GM23338 (cell line): ENCODE data around the gene UBTD1. TPM values are rescaled to one million over a fixed set of nuclear protein-coding genes. Genes with fewer than 3 reads are reported as not detected.
"Not testable (repeated sequence)": the region's sequence is repeated elsewhere in the genome, so short reads cannot be mapped to it uniquely, and the experiment has no call there.

Experiments used
- ATAC-seq: fragments of 200-7000 bp; cut with Tn5 transposase; 3 replicates; pipeline ENCODE4 v1.9.1; 2020
- DNase-seq: peaks from one replicate; pipeline ENCODE4 v3.0.0-alpha.2; 2015; ENCODE audit warnings: low spot score
- H2AFZ ChIP-seq: fragments of 200-600 bp; sonication (generic); 2 replicates; pipeline ENCODE4 v1.8.0; 2016; ENCODE audit warnings: antibody characterized with exemption, mild to moderate bottlenecking, moderate library complexity
- H3F3A ChIP-seq: fragments of 200-600 bp; sonication (generic); replicated peaks from 2 replicates; pipeline ENCODE4 v1.8.0; 2017; ENCODE audit warnings: antibody characterized with exemption, mixed run types, low read depth
- H3K27ac ChIP-seq: fragments of 200-600 bp; sonication (generic); 2 replicates; pipeline ENCODE4 v1.6.1; 2016; ENCODE audit warnings: low read depth
- H3K27me3 ChIP-seq: fragments of 200-600 bp; sonication (generic); 2 replicates; pipeline ENCODE4 v1.8.0; 2016; ENCODE audit warnings: mild to moderate bottlenecking, mixed run types, moderate library complexity; ENCODE audit not compliant: insufficient read depth
- H3K36me3 ChIP-seq: fragments of 200-600 bp; sonication (generic); 2 replicates; pipeline ENCODE4 v1.8.0; 2016; ENCODE audit warnings: mild to moderate bottlenecking; ENCODE audit not compliant: insufficient read depth
- H3K4me1 ChIP-seq: fragments of 200-600 bp; sonication (generic); 2 replicates; pipeline ENCODE4 v1.8.0; 2016; ENCODE audit warnings: mild to moderate bottlenecking, moderate library complexity; ENCODE audit not compliant: insufficient read depth
- H3K4me2 ChIP-seq: fragments of 200-600 bp; sonication (generic); 2 replicates; pipeline ENCODE4 v1.7.1; 2017; ENCODE audit warnings: mixed run types
- H3K4me3 ChIP-seq: fragments of 200-600 bp; sonication (generic); 2 replicates; pipeline ENCODE4 v1.6.1; 2016; ENCODE audit warnings: mixed run types
- H3K79me2 ChIP-seq: fragments of 200-600 bp; sonication (generic); replicated peaks from 2 replicates; pipeline ENCODE4 v1.8.0; 2017; ENCODE audit warnings: mild to moderate bottlenecking; ENCODE audit not compliant: insufficient read depth
- H3K9me2 ChIP-seq: fragments of 200-600 bp; sonication (generic); 2 replicates; pipeline ENCODE4 v1.8.0; 2017; ENCODE audit not compliant: insufficient read depth
- H4K20me1 ChIP-seq: fragments of 200-600 bp; sonication (generic); replicated peaks from 2 replicates; pipeline ENCODE4 v1.8.0; 2017; ENCODE audit warnings: mild to moderate bottlenecking; ENCODE audit not compliant: insufficient read depth
- H3K27ac Mint-ChIP-seq: 2 replicates; pipeline ENCODE4 v1.8.0; 2020; ENCODE audit warnings: inconsistent platforms, mild to moderate bottlenecking, moderate library complexity, mixed read lengths
- H3K27me3 Mint-ChIP-seq: 3 replicates; pipeline ENCODE4 v1.8.0; 2022; ENCODE audit warnings: low read depth, mild to moderate bottlenecking, moderate library complexity, mixed read lengths, inconsistent platforms; ENCODE audit not compliant: insufficient read depth, poor library complexity
- H3K36me3 Mint-ChIP-seq: 3 replicates; pipeline ENCODE4 v1.8.0; 2021; ENCODE audit warnings: low read depth, mild to moderate bottlenecking, inconsistent platforms, moderate library complexity, mixed read lengths
- H3K4me1 Mint-ChIP-seq: 3 replicates; pipeline ENCODE4 v1.8.0; 2020; ENCODE audit warnings: mild to moderate bottlenecking, inconsistent platforms, mixed read lengths
- H3K4me3 Mint-ChIP-seq: 3 replicates; pipeline ENCODE4 v1.8.0; 2021; ENCODE audit warnings: moderate library complexity, mild to moderate bottlenecking, inconsistent platforms, mixed read lengths
- H3K9me3 Mint-ChIP-seq: 3 replicates; pipeline ENCODE4 v1.8.0; 2020; ENCODE audit warnings: moderate library complexity, mild to moderate bottlenecking, inconsistent platforms, mixed read lengths
- CREB1 ChIP-seq: fragments of 250-450 bp; sonication (Bioruptor Pico); IDR thresholded peaks from 2 replicates; pipeline ENCODE4 v1.5.0; 2020; ENCODE audit warnings: low read depth, mild to moderate bottlenecking, moderate library complexity
- ZNF331 ChIP-seq: fragments of 250-450 bp; sonication (Bioruptor Pico); IDR thresholded peaks from 2 replicates; pipeline ENCODE4 v1.5.0; 2020; ENCODE audit warnings: low read depth, mild to moderate bottlenecking, moderate library complexity
- polyA plus RNA-seq: library from polyadenylated mRNA; unstranded; fragments of >200 nt; fragmentation: Nextera tagmentation; extraction: Ambion mirVana; gene quantifications from 2 replicates; pipeline ENCODE4 v1.2.1, GENCODE V29; 2016
- total RNA-seq: library from RNA; depleted of rRNA; stranded (reverse); fragments of >200 nt; shearing (Covaris generic); gene quantifications from 2 replicates; pipeline ENCODE4 v1.2.3, GENCODE V29; 2014
- TF ChIP-seq, protein P1 (sequence below), 2 experiments: fragments of 200-600 bp in 1 of 2; sonication (generic) in 1 of 2; conservative IDR thresholded peaks; 2 replicates each; pipeline versions ENCODE4 v1.5.1 to v1.6.1; 2016 to 2017; ENCODE audit warnings: antibody characterized with exemption in 2 of 2, low read depth in 2 of 2, mild to moderate bottlenecking in 2 of 2, moderate library complexity in 1 of 2
- TF ChIP-seq, protein P2 (sequence below): IDR thresholded peaks from one replicate; pipeline ENCODE4 v1.6.1; 2018; ENCODE audit warnings: antibody characterized with exemption; ENCODE audit not compliant: unreplicated experiment

UBTD1 gene
- total and polyA plus RNA-seq, 2 experiments from 2014 or later: 17.3 to 29.0 TPM

DNA sequence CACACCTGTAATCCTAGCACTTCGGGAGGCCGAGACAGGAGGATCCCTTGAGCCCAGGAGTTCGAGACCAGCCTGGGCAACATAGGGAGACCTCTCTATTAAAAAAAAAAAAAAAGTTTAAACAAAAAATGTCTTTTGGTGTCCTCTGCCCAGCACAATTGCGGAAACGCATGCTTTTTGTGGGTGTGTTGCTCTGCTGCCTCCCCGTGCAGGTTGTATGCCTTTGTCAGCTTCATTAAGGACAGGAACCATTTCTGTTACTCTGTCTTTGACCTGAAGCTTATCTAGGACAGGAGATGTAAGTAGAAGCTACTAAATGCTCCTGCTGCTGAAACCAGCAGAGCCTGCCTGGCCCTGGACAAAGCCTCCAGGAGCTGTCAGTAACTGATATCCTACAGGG, 52.5 kb downstream of the UBTD1 start:
- TF ChIP-seq ZNF331 (CRISPR knock-in tag): no peak
- Mint-ChIP-seq H3K9me3 (peaks cover 14% of the 10 kb centered on the region), H3K36me3 (peaks cover 10% of the 10 kb centered on the region; the same call in 2 of the 3 replicates), H3K27ac (no peak overlapping the region), H3K4me3 (no peak overlapping the region), H3K4me1 (peaks cover 30% of the 10 kb centered on the region), H3K27me3 (peaks cover 8% of the 10 kb centered on the region)
- H3K27me3 ChIP-seq: no peaks in the 10 kb centered on the region
- ATAC-seq: no peak
- 0 out of 2 replicates have a peak, but pooled peaks cover 6% of the 10 kb centered on the region for H3F3A ChIP-seq
- H3K27ac ChIP-seq: peak overlapping the region; percentile 87; the same call in 1 of the 2 replicates
- H2AFZ ChIP-seq: no peak overlapping the region
- no peaks in the 10 kb centered on the region for H4K20me1 ChIP-seq
- no peak for DNase-seq
- no peaks in the 10 kb centered on the region for H3K9me2 ChIP-seq
- no peak overlapping the region for H3K4me2 ChIP-seq
- H3K4me1 ChIP-seq: peaks cover 24% of the 10 kb centered on the region
- peaks cover 2% of the 10 kb centered on the region for H3K79me2 ChIP-seq
- H3K36me3 ChIP-seq: no peaks in the 10 kb centered on the region
- no peak overlapping the region for H3K4me3 ChIP-seq

GRCh38 chr10:97553575-97554031, 54.9 kb downstream of the UBTD1 start:
- H4K20me1 ChIP-seq: no peaks in the 10 kb centered on the region
- H3K4me2 ChIP-seq: peak overlapping the region; percentile 76
- TF ChIP-seq CREB1: peak; percentile 70
- TF ChIP-seq, protein P1, sequence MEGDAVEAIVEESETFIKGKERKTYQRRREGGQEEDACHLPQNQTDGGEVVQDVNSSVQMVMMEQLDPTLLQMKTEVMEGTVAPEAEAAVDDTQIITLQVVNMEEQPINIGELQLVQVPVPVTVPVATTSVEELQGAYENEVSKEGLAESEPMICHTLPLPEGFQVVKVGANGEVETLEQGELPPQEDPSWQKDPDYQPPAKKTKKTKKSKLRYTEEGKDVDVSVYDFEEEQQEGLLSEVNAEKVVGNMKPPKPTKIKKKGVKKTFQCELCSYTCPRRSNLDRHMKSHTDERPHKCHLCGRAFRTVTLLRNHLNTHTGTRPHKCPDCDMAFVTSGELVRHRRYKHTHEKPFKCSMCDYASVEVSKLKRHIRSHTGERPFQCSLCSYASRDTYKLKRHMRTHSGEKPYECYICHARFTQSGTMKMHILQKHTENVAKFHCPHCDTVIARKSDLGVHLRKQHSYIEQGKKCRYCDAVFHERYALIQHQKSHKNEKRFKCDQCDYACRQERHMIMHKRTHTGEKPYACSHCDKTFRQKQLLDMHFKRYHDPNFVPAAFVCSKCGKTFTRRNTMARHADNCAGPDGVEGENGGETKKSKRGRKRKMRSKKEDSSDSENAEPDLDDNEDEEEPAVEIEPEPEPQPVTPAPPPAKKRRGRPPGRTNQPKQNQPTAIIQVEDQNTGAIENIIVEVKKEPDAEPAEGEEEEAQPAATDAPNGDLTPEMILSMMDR (conservative IDR thresholded peaks at IDR 0.05; ENCODE audit: low read depth in 2 of 2): peak; percentile 82 to 96
- TF ChIP-seq, protein P2, sequence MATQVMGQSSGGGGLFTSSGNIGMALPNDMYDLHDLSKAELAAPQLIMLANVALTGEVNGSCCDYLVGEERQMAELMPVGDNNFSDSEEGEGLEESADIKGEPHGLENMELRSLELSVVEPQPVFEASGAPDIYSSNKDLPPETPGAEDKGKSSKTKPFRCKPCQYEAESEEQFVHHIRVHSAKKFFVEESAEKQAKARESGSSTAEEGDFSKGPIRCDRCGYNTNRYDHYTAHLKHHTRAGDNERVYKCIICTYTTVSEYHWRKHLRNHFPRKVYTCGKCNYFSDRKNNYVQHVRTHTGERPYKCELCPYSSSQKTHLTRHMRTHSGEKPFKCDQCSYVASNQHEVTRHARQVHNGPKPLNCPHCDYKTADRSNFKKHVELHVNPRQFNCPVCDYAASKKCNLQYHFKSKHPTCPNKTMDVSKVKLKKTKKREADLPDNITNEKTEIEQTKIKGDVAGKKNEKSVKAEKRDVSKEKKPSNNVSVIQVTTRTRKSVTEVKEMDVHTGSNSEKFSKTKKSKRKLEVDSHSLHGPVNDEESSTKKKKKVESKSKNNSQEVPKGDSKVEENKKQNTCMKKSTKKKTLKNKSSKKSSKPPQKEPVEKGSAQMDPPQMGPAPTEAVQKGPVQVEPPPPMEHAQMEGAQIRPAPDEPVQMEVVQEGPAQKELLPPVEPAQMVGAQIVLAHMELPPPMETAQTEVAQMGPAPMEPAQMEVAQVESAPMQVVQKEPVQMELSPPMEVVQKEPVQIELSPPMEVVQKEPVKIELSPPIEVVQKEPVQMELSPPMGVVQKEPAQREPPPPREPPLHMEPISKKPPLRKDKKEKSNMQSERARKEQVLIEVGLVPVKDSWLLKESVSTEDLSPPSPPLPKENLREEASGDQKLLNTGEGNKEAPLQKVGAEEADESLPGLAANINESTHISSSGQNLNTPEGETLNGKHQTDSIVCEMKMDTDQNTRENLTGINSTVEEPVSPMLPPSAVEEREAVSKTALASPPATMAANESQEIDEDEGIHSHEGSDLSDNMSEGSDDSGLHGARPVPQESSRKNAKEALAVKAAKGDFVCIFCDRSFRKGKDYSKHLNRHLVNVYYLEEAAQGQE: no peak
- Mint-ChIP-seq H3K9me3 (peaks cover 14% of the 10 kb centered on the region), H3K36me3 (peaks cover 10% of the 10 kb centered on the region; the same call in 2 of the 3 replicates), H3K27me3 (peaks cover 9% of the 10 kb centered on the region), H3K27ac (peak overlapping the region; percentile 93), H3K4me3 (peak overlapping the region; percentile 46; the same call in 2 of the 3 replicates), H3K4me1 (peaks cover 30% of the 10 kb centered on the region)
- peak; percentile 93 for DNase-seq
- peaks cover 2% of the 10 kb centered on the region for H3K79me2 ChIP-seq
- H3K4me1 ChIP-seq: peaks cover 24% of the 10 kb centered on the region
- H3K36me3 ChIP-seq: no peaks in the 10 kb centered on the region
- ATAC-seq: peak; percentile 83
- no peaks in the 10 kb centered on the region for H3K9me2 ChIP-seq
- H2AFZ ChIP-seq: no peak overlapping the region; the same call in 1 of the 2 replicates
- peak overlapping the region; percentile 38 for H3K4me3 ChIP-seq
- H3K27me3 ChIP-seq: no peaks in the 10 kb centered on the region
- H3K27ac ChIP-seq: peak overlapping the region; percentile 60
- H3F3A ChIP-seq: 0 out of 2 replicates have a peak, but pooled peaks cover 6% of the 10 kb centered on the region

DNA sequence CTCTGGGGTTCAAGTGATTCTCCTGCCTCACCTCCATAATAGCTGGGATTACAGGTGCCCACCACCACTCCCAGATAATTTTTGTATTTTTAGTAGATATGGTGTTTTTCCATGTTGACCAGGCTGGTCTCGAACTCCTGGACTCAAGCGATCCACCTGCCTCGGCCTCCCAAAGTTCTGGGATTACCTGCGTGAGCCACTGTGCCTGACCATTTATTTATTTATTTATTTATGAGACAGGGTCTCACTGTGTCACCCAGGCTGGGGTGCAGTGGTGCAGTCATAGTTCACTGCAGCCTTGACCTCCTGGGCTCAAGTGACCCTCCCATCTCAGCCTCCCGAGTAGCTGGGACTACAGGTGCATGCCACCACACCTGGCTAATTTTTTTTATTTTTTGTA, 55.6 kb downstream of the UBTD1 start:
- H3K4me2 ChIP-seq, H3K4me3 Mint-ChIP-seq: not testable (repeated sequence)
- peaks cover 26% of the 10 kb centered on the region for H3K4me1 Mint-ChIP-seq

DNA sequence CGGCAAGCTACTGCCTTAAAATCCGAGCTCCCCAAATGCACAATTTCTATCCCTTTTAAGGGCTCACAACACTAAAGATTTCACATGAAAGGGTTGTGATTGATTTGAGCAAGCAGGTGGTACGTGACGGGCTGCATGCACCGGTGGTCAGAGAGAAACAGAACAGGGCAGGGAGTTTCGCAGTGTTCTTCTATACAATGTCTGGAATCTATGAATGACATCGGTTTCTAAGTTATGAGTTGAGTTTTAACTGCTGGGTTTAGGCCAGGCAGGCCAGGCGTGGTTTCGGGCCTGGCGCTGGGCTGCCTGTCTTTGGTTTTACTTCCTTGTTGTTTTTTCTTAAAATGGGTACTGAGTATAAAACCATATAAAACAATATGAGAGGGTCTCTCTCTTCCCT, 56.8 kb downstream of the UBTD1 start:
- not testable (repeated sequence) for H3K27ac Mint-ChIP-seq

More for the DNA sequence above, 55.6 kb downstream of the UBTD1 start:
- H2AFZ ChIP-seq, H4K20me1 ChIP-seq, DNase-seq, H3K9me2 ChIP-seq, H3K27ac Mint-ChIP-seq, H3K4me3 ChIP-seq, H3K36me3 ChIP-seq, ATAC-seq, H3F3A ChIP-seq, H3K79me2 ChIP-seq, H3K27me3 ChIP-seq, H3K27me3 Mint-ChIP-seq: not testable (repeated sequence)
- Histone ChIP-seq H3K4me1 (peaks cover 22% of the 10 kb centered on the region), H3K27ac (peak overlapping the region; percentile 60; the same call in 1 of the 2 replicates)
- peaks cover 14% of the 10 kb centered on the region for H3K9me3 Mint-ChIP-seq
- peaks cover 10% of the 10 kb centered on the region; the same call in 2 of the 3 replicates for H3K36me3 Mint-ChIP-seq

More for the DNA sequence above, 56.8 kb downstream of the UBTD1 start:
- H3K9me2 ChIP-seq, H3K4me3 ChIP-seq, H3F3A ChIP-seq, H3K79me2 ChIP-seq, H3K4me1 ChIP-seq, H3K4me2 ChIP-seq, H2AFZ ChIP-seq, H3K36me3 ChIP-seq, H3K27ac ChIP-seq, DNase-seq, H3K27me3 ChIP-seq, H3K27me3 Mint-ChIP-seq, H3K4me3 Mint-ChIP-seq, H4K20me1 ChIP-seq, ATAC-seq: not testable (repeated sequence)
- H3K4me1 Mint-ChIP-seq: peaks cover 14% of the 10 kb centered on the region
- peaks cover 15% of the 10 kb centered on the region for H3K9me3 Mint-ChIP-seq
- H3K36me3 Mint-ChIP-seq: peaks cover 11% of the 10 kb centered on the region; the same call in 2 of the 3 replicates
